Stomach (tissue), 9 donors: Measurements from ENCODE around the gene OCSTAMP. TPM values are rescaled to one million over a fixed set of nuclear protein-coding genes. Genes with fewer than 3 reads are reported as not detected.
A peak's percentile ranks its signal among the peaks of the same experiment; 100 is the strongest.

Source experiments
- DNase-seq, 2 donors: peaks; one replicate each; pipeline versions ENCODE4 v3.0.0 to v3.0.0-alpha.2; 2013 to 2019
- H3K27ac ChIP-seq, 5 donors: fragments of 200-600 bp in 4 of 5; sonication (generic) in 4 of 5; one replicate each; pipeline ENCODE4 v1.5.1; 2013 to 2019; ENCODE audit warnings: mild to moderate bottlenecking in 1 of 5, moderate library complexity in 1 of 5
- H3K27me3 ChIP-seq, 3 donors: fragments of 200-600 bp; sonication (generic); one replicate each; pipeline ENCODE4 v1.5.1; 2017 to 2019; ENCODE audit warnings: mixed run types in 1 of 3
- H3K36me3 ChIP-seq, 4 donors: fragments of 200-600 bp; sonication (generic); 1 replicate in 3 of 4; 2 replicates in 1 of 4; pipeline ENCODE4 v1.5.1; 2016 to 2019
- H3K4me1 ChIP-seq, 4 donors: fragments of 200-600 bp; sonication (generic); one replicate each; pipeline ENCODE4 v1.5.1; 2016 to 2019
- H3K4me3 ChIP-seq, 4 donors: fragments of 200-600 bp; sonication (generic) in 3 of 4; one replicate each; pipeline ENCODE4 v1.5.1; 2016 to 2019; ENCODE audit warnings: mild to moderate bottlenecking in 1 of 4
- H3K9me3 ChIP-seq, 4 donors: fragments of 200-600 bp; sonication (generic); one replicate each; pipeline ENCODE4 v1.5.1; 2016 to 2019
- EP300 ChIP-seq: sonication (generic); formaldehyde crosslinking; IDR thresholded peaks from one replicate; pipeline ENCODE4 v1.6.1; 2017; ENCODE audit warnings: antibody characterized with exemption
- POLR2A ChIP-seq, 4 donors: fragments of 450-650 bp; IDR thresholded peaks; one replicate each; pipeline ENCODE4 v1.6.1; 2016; ENCODE audit warnings: antibody characterized with exemption in 4 of 4, control low read depth in 2 of 4, mild to moderate bottlenecking in 1 of 4, moderate library complexity in 1 of 4
- POLR2AphosphoS5 ChIP-seq, 3 donors: sonication (generic); formaldehyde crosslinking; IDR thresholded peaks; one replicate each; pipeline ENCODE4 v1.6.1; 2016; ENCODE audit warnings: antibody characterized with exemption in 3 of 3
- WGBS, 5 donors: extraction: QIAGEN DNeasy Blood & Tissue Kit in 3 of 5; methylation state at CpG; one replicate each; pipeline versions ENCODE4 v1.1.5 to v1.1.7; 2013 to 2018; 5-methylcytosine and 5-hydroxymethylcytosine counted together
- intact Hi-C: fragments of 100-400 bp; cut with DNase I; formaldehyde crosslinking; loops from one replicate; pipeline ENCODE4 v1.15.1; 2023; ENCODE audit warnings: low total_unique reads
- polyA plus RNA-seq, 3 donors: library from polyadenylated mRNA; stranded (reverse); fragments of 200-250 nt; gene quantifications; one replicate each; pipeline ENCODE4 v1.2.3, GENCODE V29; 2013
- total RNA-seq, 5 donors: library from RNA; depleted of rRNA; stranded (reverse); fragments of >200 nt; gene quantifications; one replicate each; pipeline versions ENCODE4 v1.1.0 to v1.2.3, GENCODE V29; 2014 to 2016
- TF ChIP-seq, protein P1 (sequence below), 7 experiments: fragments of 450-650 bp in 4 of 7; fragments of 200-600 bp in 3 of 7; sonication (generic) in 3 of 7; IDR thresholded peaks; one replicate each; pipeline ENCODE4 v1.5.1; 2016 to 2019; ENCODE audit warnings: antibody characterized with exemption in 7 of 7, control low read depth in 2 of 7, mild to moderate bottlenecking in 1 of 7
- donor health status: healthy with polysubstance abuse.
- donor health status: Bipolar disorder and iron deficiency.
- donor health status: healthy.

OCSTAMP gene
- total and polyA plus RNA-seq, 8 donors, result not detected

DNA sequence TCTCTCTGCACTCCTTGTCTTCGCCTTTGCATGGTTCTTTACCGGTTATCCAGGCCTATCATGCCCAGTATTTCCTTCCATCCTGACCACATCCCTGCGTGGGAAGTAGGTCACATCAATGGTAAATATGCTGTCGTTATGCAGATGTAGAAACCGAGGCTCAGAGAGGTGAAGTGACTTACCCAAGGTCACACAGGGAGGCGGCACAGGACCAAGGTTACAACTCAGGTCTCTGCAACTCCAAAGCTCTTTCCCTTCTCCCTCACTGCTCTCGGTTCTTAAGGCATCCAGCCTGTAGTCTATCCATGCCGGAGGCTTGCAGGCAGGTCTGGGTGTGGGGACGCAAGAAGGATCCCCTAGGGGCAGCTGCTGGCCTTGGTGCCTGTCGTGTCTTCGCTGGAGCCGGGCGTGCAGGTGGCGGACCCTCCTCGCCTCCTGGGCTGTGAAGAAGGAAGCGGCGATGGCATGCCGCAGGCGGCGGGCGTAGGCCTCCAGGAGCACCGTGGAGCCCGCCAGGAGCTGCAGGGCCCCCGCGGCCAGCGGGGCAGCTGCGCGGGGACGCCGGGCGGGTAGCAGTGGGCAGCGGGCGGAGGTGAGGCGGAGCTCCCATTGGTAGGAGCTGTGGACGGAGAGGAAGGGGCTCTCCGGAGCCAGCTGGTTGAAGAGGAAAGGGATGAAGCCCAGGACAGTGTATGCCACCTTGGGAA, 9.1 kb downstream of the OCSTAMP start:
- intact Hi-C loops, result no loop called here
- Histone ChIP-seq H3K36me3 (no peaks in the 10 kb centered on the region), H3K4me1 (peaks cover 0 to 4% (median 0%) of the 10 kb centered on the region in 4 donors), H3K27ac (no peak overlapping the region), H3K27me3 (peaks cover 0 to 65% (median 10%) of the 10 kb centered on the region in 3 donors), H3K9me3 (no peaks in the 10 kb centered on the region), H3K4me3 (no peak overlapping the region)
- DNase-seq, result no peak
- TF ChIP-seq, protein P1, sequence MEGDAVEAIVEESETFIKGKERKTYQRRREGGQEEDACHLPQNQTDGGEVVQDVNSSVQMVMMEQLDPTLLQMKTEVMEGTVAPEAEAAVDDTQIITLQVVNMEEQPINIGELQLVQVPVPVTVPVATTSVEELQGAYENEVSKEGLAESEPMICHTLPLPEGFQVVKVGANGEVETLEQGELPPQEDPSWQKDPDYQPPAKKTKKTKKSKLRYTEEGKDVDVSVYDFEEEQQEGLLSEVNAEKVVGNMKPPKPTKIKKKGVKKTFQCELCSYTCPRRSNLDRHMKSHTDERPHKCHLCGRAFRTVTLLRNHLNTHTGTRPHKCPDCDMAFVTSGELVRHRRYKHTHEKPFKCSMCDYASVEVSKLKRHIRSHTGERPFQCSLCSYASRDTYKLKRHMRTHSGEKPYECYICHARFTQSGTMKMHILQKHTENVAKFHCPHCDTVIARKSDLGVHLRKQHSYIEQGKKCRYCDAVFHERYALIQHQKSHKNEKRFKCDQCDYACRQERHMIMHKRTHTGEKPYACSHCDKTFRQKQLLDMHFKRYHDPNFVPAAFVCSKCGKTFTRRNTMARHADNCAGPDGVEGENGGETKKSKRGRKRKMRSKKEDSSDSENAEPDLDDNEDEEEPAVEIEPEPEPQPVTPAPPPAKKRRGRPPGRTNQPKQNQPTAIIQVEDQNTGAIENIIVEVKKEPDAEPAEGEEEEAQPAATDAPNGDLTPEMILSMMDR (IDR thresholded peaks at IDR 0.05), result no peak
- TF ChIP-seq POLR2AphosphoS5 (IDR thresholded peaks at IDR 0.05) (no peak), EP300 (no peak), POLR2A (IDR thresholded peaks at IDR 0.05) (no peak)
- 49 to 82% (median 59%) methylated on average over 26 to 36 of the region's 36 CpGs for WGBS, 5 donors

DNA sequence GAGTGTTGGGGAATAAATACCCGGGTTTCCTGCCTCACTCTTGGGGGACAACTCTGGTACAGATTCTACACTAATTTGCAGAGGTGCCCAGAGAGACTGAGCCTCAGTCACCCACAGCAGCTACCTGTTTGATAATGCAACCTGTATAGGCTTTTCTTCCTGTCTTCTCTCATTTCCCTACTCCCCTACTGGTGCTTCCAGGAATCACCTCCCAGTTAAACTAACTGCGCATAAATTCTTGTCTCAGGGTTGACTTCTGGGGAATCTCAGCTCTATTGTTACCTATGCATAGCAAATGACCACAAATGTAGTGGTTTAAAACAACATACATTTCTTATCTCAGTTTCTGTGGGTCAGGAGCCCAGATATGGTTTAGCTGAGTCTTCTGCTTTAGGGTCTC, 11.3 kb downstream of the OCSTAMP start:
- H3K4me3 ChIP-seq, result no peak overlapping the region
- no peak for DNase-seq
- H3K27me3 ChIP-seq, result peaks cover 0 to 52% (median 5%) of the 10 kb centered on the region in 3 donors
- H3K4me1 ChIP-seq, result no peaks in the 10 kb centered on the region
- H3K27ac ChIP-seq, result no peak overlapping the region
- H3K36me3 ChIP-seq, result no peaks in the 10 kb centered on the region
- no peaks in the 10 kb centered on the region for H3K9me3 ChIP-seq
- TF ChIP-seq POLR2A (IDR thresholded peaks at IDR 0.05), result no peak
- TF ChIP-seq, protein P1 (IDR thresholded peaks at IDR 0.05), result no peak
- no peak for TF ChIP-seq EP300
- TF ChIP-seq POLR2AphosphoS5 (IDR thresholded peaks at IDR 0.05), result no peak
- 74 to 88% (median 80%) methylated on average over 2 of the region's 2 CpGs for WGBS, 5 donors
- intact Hi-C loops, result no loop called here

DNA sequence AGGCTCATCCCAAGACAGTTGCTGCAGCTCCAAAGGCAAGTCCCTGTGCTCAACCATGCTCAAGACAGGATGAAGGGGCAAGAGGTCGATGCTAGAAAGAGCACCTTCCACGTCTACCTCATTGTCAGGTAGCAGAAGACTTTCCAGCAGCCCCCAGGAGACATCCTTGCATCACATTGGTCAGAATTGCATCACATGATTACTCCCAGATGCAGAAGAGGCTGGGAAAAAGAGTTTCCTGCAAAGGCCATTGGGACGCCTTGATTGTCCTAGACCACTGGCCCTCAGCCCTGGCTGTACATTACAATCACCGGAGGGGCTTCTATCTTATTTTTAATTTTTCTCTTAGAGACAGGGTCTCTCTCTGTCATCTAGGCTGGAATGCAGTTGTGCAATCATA, 19.8 kb downstream of the OCSTAMP start:
- no peak for DNase-seq
- H3K36me3 ChIP-seq, result no peaks in the 10 kb centered on the region
- H3K9me3 ChIP-seq, result no peaks in the 10 kb centered on the region
- intact Hi-C loops, result no loop called here
- TF ChIP-seq POLR2AphosphoS5 (IDR thresholded peaks at IDR 0.05) (no peak), POLR2A (IDR thresholded peaks at IDR 0.05) (no peak), EP300 (no peak)
- TF ChIP-seq, protein P1 (IDR thresholded peaks at IDR 0.05), result no peak
- WGBS, 5 donors, result 70 to 75% (median 73%) methylated on average over 4 of the region's 4 CpGs
- no peak overlapping the region for H3K4me3 ChIP-seq
- H3K27ac ChIP-seq, result no peak overlapping the region
- peaks cover 0 to 47% (median 4%) of the 10 kb centered on the region in 3 donors for H3K27me3 ChIP-seq
- no peaks in the 10 kb centered on the region for H3K4me1 ChIP-seq

GRCh38 chr20:46523696-46524328, 26.6 kb downstream of the OCSTAMP start:
- no peaks in the 10 kb centered on the region for H3K36me3 ChIP-seq
- H3K27ac ChIP-seq, result no peak overlapping the region
- DNase-seq, result peak in 1 of 2 donors; percentile 38
- H3K4me1 ChIP-seq, result no peaks in the 10 kb centered on the region
- WGBS, 5 donors, result 42 to 53% (median 48%) methylated on average over 2 of the region's 2 CpGs
- peaks cover 0 to 42% (median 0%) of the 10 kb centered on the region in 3 donors for H3K27me3 ChIP-seq
- H3K9me3 ChIP-seq, result peaks cover 0 to 4% (median under 1%) of the 10 kb centered on the region in 4 donors
- H3K4me3 ChIP-seq, result no peak overlapping the region
- intact Hi-C loops, result no loop called here
- TF ChIP-seq POLR2AphosphoS5 (IDR thresholded peaks at IDR 0.05), result no peak
- TF ChIP-seq, protein P1 (IDR thresholded peaks at IDR 0.05), result no peak
- no peak for TF ChIP-seq EP300
- TF ChIP-seq POLR2A (IDR thresholded peaks at IDR 0.05), result no peak
